ENCODE measurements around the gene POLH. TPM values are rescaled to one million over a fixed set of nuclear protein-coding genes. Genes with fewer than 3 reads are reported as not detected.
A peak's percentile ranks its signal among the peaks of the same experiment; 100 is the strongest.

The POLH gene
- total RNA-seq, 1 donor from 2014 or later = 22.2 TPM

GRCh38 chr6:43575105-43575771, 747 bp upstream of the POLH start:
- TF ChIP-seq, protein P1, sequence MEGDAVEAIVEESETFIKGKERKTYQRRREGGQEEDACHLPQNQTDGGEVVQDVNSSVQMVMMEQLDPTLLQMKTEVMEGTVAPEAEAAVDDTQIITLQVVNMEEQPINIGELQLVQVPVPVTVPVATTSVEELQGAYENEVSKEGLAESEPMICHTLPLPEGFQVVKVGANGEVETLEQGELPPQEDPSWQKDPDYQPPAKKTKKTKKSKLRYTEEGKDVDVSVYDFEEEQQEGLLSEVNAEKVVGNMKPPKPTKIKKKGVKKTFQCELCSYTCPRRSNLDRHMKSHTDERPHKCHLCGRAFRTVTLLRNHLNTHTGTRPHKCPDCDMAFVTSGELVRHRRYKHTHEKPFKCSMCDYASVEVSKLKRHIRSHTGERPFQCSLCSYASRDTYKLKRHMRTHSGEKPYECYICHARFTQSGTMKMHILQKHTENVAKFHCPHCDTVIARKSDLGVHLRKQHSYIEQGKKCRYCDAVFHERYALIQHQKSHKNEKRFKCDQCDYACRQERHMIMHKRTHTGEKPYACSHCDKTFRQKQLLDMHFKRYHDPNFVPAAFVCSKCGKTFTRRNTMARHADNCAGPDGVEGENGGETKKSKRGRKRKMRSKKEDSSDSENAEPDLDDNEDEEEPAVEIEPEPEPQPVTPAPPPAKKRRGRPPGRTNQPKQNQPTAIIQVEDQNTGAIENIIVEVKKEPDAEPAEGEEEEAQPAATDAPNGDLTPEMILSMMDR (conservative IDR thresholded peaks at IDR 0.05) = no peak
- no peaks in the 10 kb centered on the region for H3K27me3 Mint-ChIP-seq (ENCODE audit: low read depth)

GRCh38 chr6:43578748-43579147, 2.8 kb downstream of the POLH start:
- TF ChIP-seq, protein P1 (conservative IDR thresholded peaks at IDR 0.05) = no peak
- no peak for DNase-seq (ENCODE audit: low read depth, low spot score)
- H3K4me3 Mint-ChIP-seq = peak overlapping the region; percentile 67
- no peaks in the 10 kb centered on the region for H3K9me3 Mint-ChIP-seq
- H3K36me3 Mint-ChIP-seq (ENCODE audit: low read depth) = peaks cover 7% of the 10 kb centered on the region
- H3K27ac Mint-ChIP-seq (ENCODE audit: unreplicated experiment) = no peak overlapping the region
- H3K27me3 Mint-ChIP-seq (ENCODE audit: low read depth) = no peaks in the 10 kb centered on the region
- peaks cover 38% of the 10 kb centered on the region for H3K4me1 Mint-ChIP-seq

More at GRCh38 chr6:43575105-43575771, 747 bp upstream of the POLH start:
- H3K4me3 Mint-ChIP-seq = peak overlapping the region; percentile 92
- peak; percentile 35 for DNase-seq (ENCODE audit: low read depth, low spot score)
- H3K9me3 Mint-ChIP-seq = no peaks in the 10 kb centered on the region
- peaks cover 4% of the 10 kb centered on the region for H3K36me3 Mint-ChIP-seq (ENCODE audit: low read depth)
- H3K4me1 Mint-ChIP-seq = peaks cover 38% of the 10 kb centered on the region
- peak overlapping the region; percentile 54 for H3K27ac Mint-ChIP-seq (ENCODE audit: unreplicated experiment)

- DNase-seq (ENCODE audit: low read depth, low spot score) = no peak
- Mint-ChIP-seq H3K27me3 (ENCODE audit: low read depth) (no peaks in the 10 kb centered on the region), H3K36me3 (ENCODE audit: low read depth) (peaks cover 7% of the 10 kb centered on the region), H3K27ac (ENCODE audit: unreplicated experiment) (no peak overlapping the region), H3K4me3 (peak overlapping the region; percentile 67), H3K9me3 (no peaks in the 10 kb centered on the region), H3K4me1 (peaks cover 38% of the 10 kb centered on the region)
- TF ChIP-seq, protein P1 (conservative IDR thresholded peaks at IDR 0.05) = no peak
These were observed 3.2 kb downstream of the POLH start for GRCh38 chr6:43579171-43579570.

DNA sequence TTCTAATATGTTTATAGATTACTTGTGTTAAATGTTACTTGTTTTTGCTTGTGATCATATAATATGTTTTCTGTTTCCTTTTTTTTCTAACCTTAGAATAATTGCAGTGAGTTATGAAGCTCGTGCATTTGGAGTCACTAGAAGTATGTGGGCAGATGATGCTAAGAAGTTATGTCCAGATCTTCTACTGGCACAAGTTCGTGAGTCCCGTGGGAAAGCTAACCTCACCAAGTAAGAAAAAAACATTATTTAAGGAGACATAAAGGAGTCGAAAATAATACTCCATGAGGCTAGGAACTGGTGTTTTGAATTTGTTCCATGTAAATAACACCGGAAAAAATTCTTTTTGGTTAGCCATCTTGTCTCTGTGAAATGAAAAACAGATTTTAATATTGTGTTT, 6.9 kb downstream of the POLH start:
- DNase-seq (ENCODE audit: low read depth, low spot score) = no peak
- Mint-ChIP-seq H3K27ac (ENCODE audit: unreplicated experiment) (no peak overlapping the region), H3K27me3 (ENCODE audit: low read depth) (no peaks in the 10 kb centered on the region), H3K4me3 (no peak overlapping the region), H3K36me3 (ENCODE audit: low read depth) (peaks cover 13% of the 10 kb centered on the region), H3K4me1 (peaks cover 12% of the 10 kb centered on the region), H3K9me3 (no peaks in the 10 kb centered on the region)
- TF ChIP-seq, protein P1 (conservative IDR thresholded peaks at IDR 0.05) = no peak

DNA sequence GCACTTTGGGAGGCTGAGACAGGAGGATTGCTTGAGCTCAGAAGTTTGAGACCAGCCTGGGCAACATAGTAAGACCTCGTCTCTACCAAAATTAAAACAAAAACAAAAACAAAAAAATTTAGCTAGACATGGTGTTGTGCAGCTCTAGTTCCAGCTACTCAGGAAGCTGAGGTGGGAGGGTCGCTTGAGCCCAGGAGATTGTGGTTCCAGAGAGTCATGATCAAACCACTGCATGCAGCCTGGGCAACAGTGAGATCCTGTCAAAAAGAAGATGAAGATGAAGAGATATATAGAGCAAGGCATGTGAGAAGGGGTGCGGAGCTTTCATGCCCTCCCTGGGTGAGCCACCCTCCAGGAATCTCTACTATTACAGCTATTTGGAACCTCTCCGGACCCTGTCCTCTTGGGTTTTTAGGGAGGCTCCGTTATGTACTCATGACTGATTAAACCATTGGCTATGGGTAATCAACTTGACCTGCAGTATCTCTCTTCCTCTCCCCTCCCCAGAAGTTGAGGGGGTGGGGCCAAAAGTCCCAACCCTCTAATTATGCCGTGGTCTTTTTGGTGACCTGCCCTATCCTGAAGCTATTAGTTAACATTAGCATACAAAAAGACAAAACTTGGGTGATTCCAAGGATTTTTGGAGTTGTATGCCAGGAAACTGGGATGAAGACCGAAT, 9.0 kb downstream of the POLH start:
- no peak for DNase-seq (ENCODE audit: low read depth, low spot score)

More for the DNA sequence above, 9.0 kb downstream of the POLH start:
- Mint-ChIP-seq H3K27ac (ENCODE audit: unreplicated experiment) (no peak overlapping the region), H3K4me1 (no peaks in the 10 kb centered on the region), H3K27me3 (ENCODE audit: low read depth) (no peaks in the 10 kb centered on the region), H3K4me3 (no peak overlapping the region), H3K36me3 (ENCODE audit: low read depth) (peaks cover 15% of the 10 kb centered on the region), H3K9me3 (no peaks in the 10 kb centered on the region)
- TF ChIP-seq, protein P1 (conservative IDR thresholded peaks at IDR 0.05) = no peak
